PC-9 (cell line): ENCODE results near the gene DOCK4. TPM values are rescaled to one million over a fixed set of nuclear protein-coding genes. Genes with fewer than 3 reads are reported as not detected.

Experiments
- BruUV-seq: library from RNA; stranded (reverse); fragments of 400-500 nt; replicated peaks from 2 replicates; lab custom pipeline; 2021; lab: Mats Ljungman, UMichigan
- CTCF ChIA-PET: fragments of 300-600 bp; sonication (Branson Sonifier 250); formaldehyde crosslinking; loops from one replicate; lab custom pipeline; 2022; ENCODE audit warnings: antibody characterized with exemption; lab: Charles Lee
- POLR2A ChIA-PET: fragments of 300-600 bp; sonication (Branson Sonifier 250); formaldehyde crosslinking; loops from one replicate; lab custom pipeline; 2022; ENCODE audit warnings: antibody characterized with exemption; ENCODE audit not compliant: unreplicated experiment; lab: Charles Lee
- DNase-seq, 2 experiments: peaks; one replicate each; pipeline versions ENCODE4 v3.0.0 to v3.0.0-alpha.2; 2015 to 2022; ENCODE audit warnings: mixed read lengths in 1 of 2
- H2AFZ ChIP-seq: fragments of 200-600 bp; sonication (generic); 2 replicates; pipeline ENCODE4 v1.8.1; 2017; ENCODE audit warnings: antibody characterized with exemption
- H3F3A ChIP-seq: fragments of 200-600 bp; sonication (generic); 2 replicates; pipeline ENCODE4 v1.8.1; 2017; ENCODE audit warnings: antibody characterized with exemption, mild to moderate bottlenecking, low read depth; ENCODE audit not compliant: insufficient read depth
- H3K27ac ChIP-seq: fragments of 200-600 bp; sonication (generic); 2 replicates; pipeline ENCODE4 v1.6.1; 2016; ENCODE audit warnings: mixed run types
- H3K27me3 ChIP-seq: fragments of 200-600 bp; sonication (generic); 2 replicates; pipeline ENCODE4 v1.6.1; 2016; ENCODE audit warnings: low read depth, mixed run types; ENCODE audit not compliant: insufficient read depth
- H3K36me3 ChIP-seq: fragments of 200-600 bp; sonication (generic); 2 replicates; pipeline ENCODE4 v1.6.1; 2016; ENCODE audit warnings: low read depth, mixed run types
- H3K4me1 ChIP-seq: fragments of 200-600 bp; sonication (generic); replicated peaks from 2 replicates; pipeline ENCODE4 v1.6.1; 2016; ENCODE audit warnings: mixed run types; ENCODE audit not compliant: insufficient read depth
- H3K4me2 ChIP-seq: fragments of 200-600 bp; sonication (generic); 2 replicates; pipeline ENCODE4 v1.6.1; 2017; ENCODE audit warnings: mixed run types
- H3K4me3 ChIP-seq: fragments of 200-600 bp; sonication (generic); 2 replicates; pipeline ENCODE4 v1.6.1; 2016; ENCODE audit warnings: mixed run types
- H3K79me2 ChIP-seq: fragments of 200-600 bp; sonication (generic); 2 replicates; pipeline ENCODE4 v1.6.1; 2017; ENCODE audit warnings: low read depth, mixed run types
- H3K9me2 ChIP-seq: fragments of 200-600 bp; sonication (generic); 2 replicates; pipeline ENCODE4 v1.8.1; 2017; ENCODE audit warnings: mild to moderate bottlenecking; ENCODE audit not compliant: insufficient read depth
- H3K9me3 ChIP-seq: fragments of 200-600 bp; sonication (generic); 2 replicates; pipeline ENCODE4 v1.8.1; 2016; ENCODE audit warnings: low read depth; ENCODE audit not compliant: insufficient read depth
- H4K20me1 ChIP-seq: fragments of 200-600 bp; sonication (generic); 2 replicates; pipeline ENCODE4 v1.8.1; 2017; ENCODE audit not compliant: insufficient read depth
- CTCF ChIP-seq: fragments of 200-600 bp; sonication (generic); conservative IDR thresholded peaks from 2 replicates; pipeline ENCODE4 v1.6.1; 2017; ENCODE audit warnings: mixed run types, antibody characterized with exemption, mild to moderate bottlenecking, moderate library complexity
- EZH2 ChIP-seq: fragments of 200-600 bp; sonication (generic); IDR thresholded peaks from 2 replicates; pipeline ENCODE4 v1.8.0; 2017; ENCODE audit warnings: antibody characterized with exemption, low read depth
- intact Hi-C: fragments of 100-400 bp; cut with micrococcal nuclease; formaldehyde crosslinking; loops from one replicate; pipeline ENCODE4 v1.10.0; 2022; ENCODE audit not compliant: unreplicated experiment
- total RNA-seq: library from RNA; stranded (reverse); gene quantifications from 2 replicates; pipeline ENCODE4 v1.2.3, GENCODE V29; 2021

The DOCK4 gene
- total RNA-seq, 1 experiment from 2014 or later, result 0.98 TPM

- no peaks in the 10 kb centered on the region for H3K9me3 ChIP-seq
- H3K27ac ChIP-seq, result no peak overlapping the region
- H4K20me1 ChIP-seq, result no peaks in the 10 kb centered on the region
- CTCF ChIA-PET, result no interaction called here
- H3F3A ChIP-seq, result no peaks in the 10 kb centered on the region; the same call in 1 of the 2 replicates
- H3K79me2 ChIP-seq, result no peaks in the 10 kb centered on the region
- intact Hi-C loops, result no loop called here
- no peak for TF ChIP-seq CTCF
- TF ChIP-seq EZH2, result no peak
- H3K27me3 ChIP-seq, result no peaks in the 10 kb centered on the region
- POLR2A ChIA-PET, result no interaction called here
- H3K4me2 ChIP-seq, result 0 out of 2 replicates have a peak overlapping the region, but pooled peaks have one; percentile 6
- H3K9me2 ChIP-seq, result no peaks in the 10 kb centered on the region
- peak in 1 of 2 experiments; percentile 42 for DNase-seq
- no peak overlapping the region for H2AFZ ChIP-seq
- no TSS peak for BruUV-seq
- H3K4me1 ChIP-seq, result peaks cover 14% of the 10 kb centered on the region
- H3K36me3 ChIP-seq, result no peaks in the 10 kb centered on the region
- no peak overlapping the region for H3K4me3 ChIP-seq
These were observed 197.1 kb downstream of the DOCK4 start for GRCh38 chr7:112009081-112009480.

- Histone ChIP-seq H3K4me2 (no peak overlapping the region), H3K9me2 (no peaks in the 10 kb centered on the region; the same call in 1 of the 2 replicates), H2AFZ (no peak overlapping the region), H3K27me3 (no peaks in the 10 kb centered on the region), H3K27ac (no peak overlapping the region), H3K4me3 (no peak overlapping the region), H4K20me1 (no peaks in the 10 kb centered on the region), H3F3A (no peaks in the 10 kb centered on the region; the same call in 1 of the 2 replicates), H3K4me1 (peaks cover 14% of the 10 kb centered on the region), H3K79me2 (no peaks in the 10 kb centered on the region), H3K36me3 (no peaks in the 10 kb centered on the region), H3K9me3 (no peaks in the 10 kb centered on the region)
- TF ChIP-seq EZH2 (no peak), CTCF (no peak)
- no peak for DNase-seq
- POLR2A ChIA-PET, result no interaction called here
- CTCF ChIA-PET, result no interaction called here
- no TSS peak for BruUV-seq
- intact Hi-C loops, result no loop called here
These were observed 199.0 kb downstream of the DOCK4 start for GRCh38 chr7:112007185-112007584.

GRCh38 chr7:112006071-112006470, 200.1 kb downstream of the DOCK4 start:
- Histone ChIP-seq H3K4me2 (no peak overlapping the region), H3K27ac (no peak overlapping the region), H3K27me3 (no peaks in the 10 kb centered on the region), H3K9me3 (no peaks in the 10 kb centered on the region), H3K4me3 (no peak overlapping the region), H3K79me2 (no peaks in the 10 kb centered on the region), H2AFZ (no peak overlapping the region), H3K4me1 (peaks cover 14% of the 10 kb centered on the region), H4K20me1 (no peaks in the 10 kb centered on the region), H3F3A (no peaks in the 10 kb centered on the region; the same call in 1 of the 2 replicates), H3K9me2 (no peaks in the 10 kb centered on the region; the same call in 1 of the 2 replicates), H3K36me3 (no peaks in the 10 kb centered on the region)
- no peak for DNase-seq
- no TSS peak for BruUV-seq
- TF ChIP-seq CTCF, result no peak
- TF ChIP-seq EZH2, result no peak
- POLR2A ChIA-PET, result no interaction called here
- intact Hi-C loops, result no loop called here
- CTCF ChIA-PET, result no interaction called here
